Stimulated activated CD4-positive, alpha-beta T cell treated with anti-CD3 and anti-CD28 coated beads, TNF-alpha, amount 100 ng/mL, for 1 hour (primary cell): ENCODE measurements around the gene MTRF1L.

Experiments
- DNase-seq, 3 donors: peaks; one replicate each; pipeline ENCODE4 v3.0.0-alpha.2; 2020; ENCODE audit warnings: low read depth in 3 of 3, low spot score in 1 of 3

The MTRF1L gene, protein sequence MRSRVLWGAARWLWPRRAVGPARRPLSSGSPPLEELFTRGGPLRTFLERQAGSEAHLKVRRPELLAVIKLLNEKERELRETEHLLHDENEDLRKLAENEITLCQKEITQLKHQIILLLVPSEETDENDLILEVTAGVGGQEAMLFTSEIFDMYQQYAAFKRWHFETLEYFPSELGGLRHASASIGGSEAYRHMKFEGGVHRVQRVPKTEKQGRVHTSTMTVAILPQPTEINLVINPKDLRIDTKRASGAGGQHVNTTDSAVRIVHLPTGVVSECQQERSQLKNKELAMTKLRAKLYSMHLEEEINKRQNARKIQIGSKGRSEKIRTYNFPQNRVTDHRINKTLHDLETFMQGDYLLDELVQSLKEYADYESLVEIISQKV

GRCh38 chr6:153002613-153003365, at the start of gene MTRF1L:
TSS of gene MTRF1L (minus strand) at chr6:153002709. CDS start at chr6:153002685, 24 bp downstream.
- peak; percentile 56 to 73 (median 58) for DNase-seq

DNA sequence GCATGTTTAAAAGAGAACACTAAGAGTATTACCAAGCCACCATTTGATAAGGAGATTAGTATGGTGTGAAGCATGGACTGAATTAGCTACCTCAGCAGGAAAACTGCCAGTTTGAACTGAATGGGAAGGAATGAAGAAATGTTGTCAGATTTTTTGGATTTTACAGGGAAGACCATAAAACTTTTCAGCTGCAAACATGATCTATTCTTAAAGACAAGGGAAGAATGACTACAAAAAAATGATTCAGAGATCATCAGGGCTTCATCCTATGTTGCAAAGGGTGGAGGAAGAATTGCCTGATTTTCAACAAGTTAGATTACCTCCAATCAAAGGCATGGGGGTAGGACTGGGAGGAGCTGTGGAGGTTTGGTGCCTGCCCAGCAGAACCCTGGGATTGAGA, 49.3 kb upstream of the MTRF1L start:
- no peak for DNase-seq

DNA sequence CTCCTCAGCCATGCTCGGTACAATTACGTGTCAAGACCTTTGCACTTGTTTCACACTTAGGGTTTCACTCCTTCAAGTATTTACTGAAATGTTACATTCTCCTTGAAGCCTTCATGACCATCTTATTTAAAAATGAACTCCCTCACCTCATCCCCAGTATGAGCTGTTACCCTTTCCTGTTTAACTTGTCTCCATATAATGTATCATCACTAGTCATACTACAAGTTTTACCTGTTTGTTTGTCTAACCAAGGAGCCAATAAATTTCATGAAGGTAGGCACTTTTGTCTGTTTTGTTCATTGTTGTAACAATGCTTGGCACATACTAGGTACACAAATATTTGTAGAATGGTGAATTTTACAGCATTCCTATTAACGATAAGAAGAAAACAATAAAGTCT, 46.1 kb upstream of the MTRF1L start:
- DNase-seq: no peak

DNA sequence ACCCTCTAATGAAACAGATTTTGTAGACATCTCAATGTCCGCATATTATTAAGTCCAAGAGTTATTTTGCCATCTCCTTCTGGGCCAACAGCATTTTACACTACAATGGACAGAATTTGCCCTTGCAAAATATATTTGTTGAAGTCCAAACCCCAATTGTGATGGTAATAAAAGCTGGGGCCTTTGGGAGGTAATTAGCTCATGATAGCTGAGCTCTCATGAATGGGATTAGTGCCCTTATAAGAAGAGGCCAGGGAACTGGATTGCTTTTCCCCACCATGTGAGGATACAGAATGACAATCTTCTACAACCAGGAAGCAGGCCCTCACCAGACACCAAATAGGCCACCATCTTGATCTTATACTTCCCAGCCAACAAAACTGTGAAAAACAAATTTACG, 44.9 kb upstream of the MTRF1L start:
- DNase-seq: no peak

- DNase-seq: no peak
Observed at GRCh38 chr6:153045271-153045670, 42.8 kb upstream of the MTRF1L start.

DNA sequence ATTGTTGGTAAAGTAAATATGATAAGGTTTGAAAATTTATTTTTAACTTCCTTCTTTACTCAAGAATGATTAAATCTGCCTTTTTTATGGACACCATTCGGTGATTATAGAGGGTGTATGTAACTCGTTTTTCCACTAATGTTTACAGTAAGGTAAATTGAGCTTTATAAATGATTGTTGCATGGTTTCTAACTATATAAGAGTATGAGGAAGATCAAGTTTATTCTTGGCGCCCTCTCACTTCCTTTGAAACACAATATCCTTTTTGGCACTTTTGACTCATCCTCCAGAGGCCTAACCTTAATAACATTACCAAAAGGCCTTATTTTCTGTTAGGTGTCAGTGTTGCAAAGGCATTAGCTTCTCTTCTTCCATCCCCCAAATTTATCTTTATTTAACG, 41.8 kb upstream of the MTRF1L start:
- no peak for DNase-seq

DNA sequence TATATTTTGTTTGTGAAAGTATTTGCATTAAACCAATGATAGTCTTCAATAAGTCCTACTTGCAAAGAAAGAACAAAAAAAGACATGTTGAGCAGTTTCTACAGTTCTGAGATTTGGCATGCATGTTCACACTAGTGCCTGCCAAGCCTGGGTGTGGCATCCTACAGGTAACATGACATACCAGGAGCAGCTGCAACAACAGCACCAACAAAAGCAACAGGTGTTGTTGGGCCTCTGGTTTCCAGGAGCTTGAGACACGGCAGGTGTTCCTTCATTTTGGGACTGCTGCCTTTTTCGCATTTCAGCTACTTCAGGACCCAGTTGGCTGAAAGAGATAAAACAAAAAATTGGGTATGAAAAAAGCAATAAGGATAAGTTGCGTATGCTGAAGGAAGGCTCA, 41.2 kb upstream of the MTRF1L start:
- DNase-seq: no peak

DNA sequence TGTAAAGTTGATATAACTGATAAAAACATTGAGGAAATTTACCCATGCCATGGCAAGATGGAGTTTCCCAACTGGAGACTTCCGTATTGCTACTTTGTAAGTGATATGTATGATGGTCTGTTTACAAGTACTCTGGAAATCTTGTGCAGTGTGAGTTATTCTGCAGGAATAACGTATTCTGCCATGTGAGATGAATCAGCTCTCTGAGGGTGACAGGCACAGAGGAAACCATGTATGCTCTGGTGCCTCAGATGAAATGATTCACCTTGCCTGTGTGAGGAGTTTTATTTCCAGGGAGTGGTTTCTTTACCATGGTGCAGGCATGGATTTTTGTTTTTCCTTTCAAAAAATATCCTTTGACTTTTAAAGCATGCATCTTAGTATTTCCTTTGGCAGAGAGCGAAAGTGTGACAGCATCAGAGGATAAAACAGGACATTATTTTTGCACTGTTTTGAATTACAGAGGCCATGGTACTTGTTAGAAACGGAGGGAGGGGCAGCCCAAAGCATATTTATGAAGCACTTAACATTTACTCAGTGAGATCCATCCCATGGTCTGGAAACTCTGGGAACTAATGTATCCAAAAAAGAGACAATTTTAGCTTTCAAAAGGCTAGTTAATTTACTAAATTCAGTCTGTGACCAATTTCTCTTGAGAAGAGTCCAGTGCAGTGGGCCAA, 36.0 kb upstream of the MTRF1L start:
- DNase-seq: no peak

DNA sequence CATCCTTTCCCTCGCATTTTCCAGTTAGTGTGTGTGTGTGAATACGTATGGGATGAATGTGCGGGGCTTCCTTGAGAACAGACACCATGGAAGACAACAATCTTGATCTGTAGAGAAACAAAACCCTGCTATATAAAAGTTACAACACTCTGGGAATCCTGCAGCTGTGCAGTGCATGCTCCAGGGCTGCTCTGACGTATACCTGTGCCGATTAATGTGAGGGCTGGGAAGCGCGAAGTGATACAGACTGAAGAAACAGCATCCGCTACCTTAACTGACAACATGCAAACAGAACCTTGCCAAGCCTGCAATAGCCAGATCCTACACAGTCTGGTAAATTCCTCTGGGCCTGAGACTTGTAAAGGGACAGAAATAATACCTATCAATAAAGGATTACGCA, 31.6 kb upstream of the MTRF1L start:
- DNase-seq: no peak

DNA sequence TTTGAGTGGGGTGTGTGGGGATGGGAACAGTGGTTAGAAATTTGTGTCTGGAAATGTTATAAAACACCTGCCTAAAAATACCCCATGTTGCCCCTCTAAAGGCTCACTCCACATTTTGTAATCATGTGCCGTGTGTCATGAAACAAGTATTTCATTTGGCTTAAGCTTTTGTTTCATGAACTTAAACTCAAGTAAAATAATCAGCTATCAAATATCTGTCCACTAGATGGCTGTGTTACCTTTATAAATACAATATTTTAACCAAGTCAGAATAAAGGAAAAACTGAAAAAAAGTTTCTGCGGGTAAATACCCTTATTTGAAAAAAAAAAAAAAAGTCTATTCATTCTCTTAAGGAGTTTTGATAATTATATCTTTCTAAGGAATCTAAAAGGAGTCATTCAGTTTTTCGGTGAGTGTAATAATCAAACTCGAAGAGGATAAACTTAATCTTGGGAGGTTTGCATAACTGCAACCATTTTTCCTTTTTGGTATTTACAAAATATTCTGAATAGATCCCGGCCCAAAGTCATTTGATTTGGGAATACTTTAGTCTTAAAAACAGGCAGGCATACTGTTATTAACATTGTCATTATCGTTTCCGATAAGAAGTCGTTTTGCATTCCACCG, 29.9 kb upstream of the MTRF1L start:
- no peak for DNase-seq

DNA sequence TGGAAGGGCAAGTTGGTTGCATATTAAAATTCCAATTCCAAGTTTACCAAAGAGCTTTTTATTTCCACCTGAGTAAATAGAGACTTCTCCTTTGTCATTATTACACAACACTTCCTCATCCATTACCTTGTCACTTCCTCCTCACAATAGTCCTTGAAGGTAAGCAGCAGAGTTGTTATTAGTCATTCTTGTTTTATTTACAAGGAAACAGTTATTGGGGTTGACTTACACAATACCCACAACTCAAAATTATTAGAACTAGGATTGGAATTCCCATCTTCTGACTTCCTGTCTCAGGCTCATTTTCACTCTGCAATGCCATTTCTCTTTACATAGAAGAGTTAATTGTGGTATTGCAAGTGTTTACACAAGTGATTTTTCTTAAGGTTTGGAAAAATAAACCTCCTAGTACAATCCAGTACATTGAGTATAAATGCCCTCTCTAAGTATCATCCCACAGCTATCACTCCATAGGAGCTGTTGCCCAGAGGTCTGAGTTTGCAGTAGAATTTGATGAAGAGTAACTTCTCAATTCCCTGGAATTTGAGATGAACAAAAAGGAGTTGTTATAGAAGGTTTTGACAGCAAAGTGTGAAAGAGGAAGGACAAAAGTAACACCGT, 28.9 kb upstream of the MTRF1L start:
- DNase-seq: no peak

DNA sequence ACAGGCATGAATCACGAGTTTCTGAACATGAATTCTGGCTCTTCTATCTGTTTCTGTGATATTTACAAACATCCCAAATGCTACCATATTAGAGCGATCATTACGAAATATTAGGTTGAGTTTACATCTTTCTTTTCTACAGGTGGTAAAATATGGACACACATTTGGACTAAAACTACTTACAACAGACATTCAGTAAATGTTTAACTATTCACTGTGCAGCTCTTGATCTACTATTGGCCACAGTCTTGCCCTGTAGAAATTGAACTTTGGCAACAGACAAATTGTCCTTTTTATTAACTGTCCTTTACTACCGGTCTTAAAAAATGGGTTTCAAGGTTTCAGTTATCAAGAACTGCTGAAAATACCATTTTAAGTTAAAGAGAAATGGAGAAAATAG, 26.5 kb upstream of the MTRF1L start:
- DNase-seq: no peak

DNA sequence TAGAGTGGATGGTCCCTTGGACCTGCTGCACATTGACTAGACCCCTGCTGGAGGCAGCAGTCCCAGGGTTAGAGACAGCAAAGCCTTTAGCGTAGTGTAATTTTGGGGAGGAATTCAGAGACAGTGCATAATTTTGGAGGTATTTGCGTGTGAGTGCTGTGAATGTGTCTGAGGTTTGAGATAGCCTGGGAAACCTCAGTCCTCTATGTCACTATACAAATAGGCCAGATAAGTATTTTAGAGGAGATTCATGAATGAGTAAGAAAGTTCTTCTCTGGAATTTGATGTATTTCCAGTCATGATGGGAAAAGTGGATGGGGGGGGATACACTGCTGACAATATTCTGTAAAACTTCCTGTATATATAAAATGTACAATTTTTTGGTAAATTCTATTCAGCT, 25.8 kb upstream of the MTRF1L start:
- DNase-seq: no peak

GRCh38 chr6:153027480-153027879, 25.0 kb upstream of the MTRF1L start:
- DNase-seq: no peak

DNA sequence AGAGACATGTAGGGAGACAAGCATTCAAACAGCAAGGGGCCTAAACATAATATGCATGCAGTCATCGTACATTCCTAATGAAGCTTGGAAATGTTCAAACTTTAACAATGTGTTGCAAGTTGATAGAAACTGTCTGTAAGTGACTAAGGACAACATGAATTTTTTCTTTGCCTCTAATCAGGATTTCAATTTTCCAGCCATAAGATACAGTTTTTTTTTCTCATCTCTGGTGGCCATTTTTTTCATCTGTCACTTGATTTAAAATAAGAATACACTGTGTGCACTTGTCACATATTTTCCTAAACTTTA, 22.2 kb upstream of the MTRF1L start:
- no peak for DNase-seq

DNA sequence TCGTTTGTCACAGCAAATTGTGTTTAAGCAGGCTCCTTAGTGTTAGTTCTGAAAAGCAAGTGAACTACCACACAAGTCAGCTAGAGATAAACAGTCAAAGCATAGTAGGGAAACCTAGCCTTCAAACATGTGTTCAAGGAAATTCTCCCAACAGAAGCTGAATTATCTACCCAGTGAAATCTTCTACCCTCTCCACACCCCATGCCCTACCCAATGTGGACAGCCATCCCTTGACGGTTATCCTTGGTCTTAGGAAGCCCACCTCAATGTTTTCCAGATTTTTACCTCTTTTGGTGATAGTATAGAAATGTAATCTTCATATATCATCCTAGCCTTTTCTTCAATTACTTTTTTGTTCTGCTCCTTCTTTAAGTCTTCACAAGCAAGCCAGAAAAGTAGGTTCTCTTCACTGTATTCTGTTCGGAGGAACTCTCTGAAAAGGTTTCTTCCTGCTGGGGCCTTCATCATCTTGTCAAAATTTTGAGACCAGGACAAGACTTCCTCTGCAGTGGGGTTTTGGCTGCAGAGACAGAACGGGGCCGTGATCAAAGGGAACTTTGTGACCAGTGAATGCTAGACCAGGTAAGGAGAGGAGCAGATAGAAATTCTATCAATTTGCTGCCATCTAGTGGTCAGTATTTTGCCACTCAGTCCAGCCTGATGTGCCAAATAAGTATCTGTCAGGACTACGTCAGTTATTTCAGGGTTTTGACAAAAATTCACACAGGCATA, 21.6 kb upstream of the MTRF1L start:
- DNase-seq: peak in 2 of 3 donors; percentile 4 to 10

DNA sequence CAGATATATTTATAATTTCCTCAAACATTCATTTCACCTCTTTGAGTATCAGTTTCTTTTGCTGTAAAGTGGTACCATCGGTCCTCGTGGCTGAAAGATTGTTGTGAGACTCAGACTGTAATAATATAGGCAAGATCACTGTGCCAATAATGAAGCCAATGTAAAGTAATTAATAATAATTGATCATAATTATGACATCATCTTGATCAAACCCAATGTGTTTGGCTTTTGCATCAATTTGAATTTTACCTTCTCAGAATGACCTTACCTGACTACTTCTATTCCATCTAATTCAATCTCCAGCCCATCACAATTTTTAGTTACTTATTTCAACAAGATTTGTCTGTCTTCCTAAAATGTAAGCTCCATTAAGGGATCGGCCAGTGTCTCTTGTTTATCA, 15.8 kb upstream of the MTRF1L start:
- DNase-seq: no peak

DNA sequence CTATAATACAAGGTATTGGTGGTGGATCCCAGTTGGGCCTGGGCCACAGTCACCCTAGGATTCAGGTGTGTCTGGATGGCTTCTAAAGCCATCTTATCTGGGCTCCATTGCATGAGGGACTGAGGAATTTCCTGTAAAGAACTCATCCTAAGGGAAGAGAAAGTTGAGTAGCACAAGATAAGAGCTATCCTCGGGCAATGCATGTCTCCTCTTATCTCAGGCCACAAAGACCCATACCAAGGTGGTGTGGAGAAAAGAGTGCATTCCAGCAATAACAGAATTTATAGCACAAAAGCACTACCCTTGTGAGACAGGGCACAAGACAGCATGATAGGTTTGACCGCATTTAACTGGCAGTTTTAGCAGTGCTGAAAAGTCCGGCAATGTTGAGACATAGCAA, 14.3 kb upstream of the MTRF1L start:
- no peak for DNase-seq

GRCh38 chr6:153015094-153015640, 12.7 kb upstream of the MTRF1L start:
- no peak for DNase-seq

- DNase-seq: no peak
Observed at GRCh38 chr6:153013438-153013837, 10.9 kb upstream of the MTRF1L start.
